HEK293 (cell line): ENCODE measurements around the gene HOXB8.
A peak's percentile ranks its signal among the peaks of the same experiment; 100 is the strongest.

Source experiments
- IKZF3 ChIP-seq: fragments of 450-650 bp; IDR thresholded peaks from 2 replicates; pipeline ENCODE4 v1.5.0; 2018; ENCODE audit warnings: missing biosample characterization, mild to moderate bottlenecking, missing genetic modification characterization, moderate library complexity
- KLF1 ChIP-seq: fragments of 450-650 bp; formaldehyde crosslinking; IDR thresholded peaks from 2 replicates; pipeline ENCODE4 v1.5.1; 2016; ENCODE audit warnings: missing biosample characterization, missing genetic modification characterization
- PRDM2 ChIP-seq: fragments of 450-650 bp; formaldehyde crosslinking; IDR thresholded peaks from 2 replicates; pipeline ENCODE4 v1.5.1; 2016; ENCODE audit warnings: missing biosample characterization, missing genetic modification characterization, borderline replicate concordance
- PRDM6 ChIP-seq: fragments of 450-650 bp; formaldehyde crosslinking; IDR thresholded peaks from 2 replicates; pipeline ENCODE4 v1.5.1; 2017; ENCODE audit warnings: missing biosample characterization, missing genetic modification characterization
- REPIN1 ChIP-seq: fragments of 450-650 bp; formaldehyde crosslinking; IDR thresholded peaks from 2 replicates; pipeline ENCODE4 v1.5.1; 2017; ENCODE audit warnings: missing biosample characterization, missing genetic modification characterization, low read depth
- SP7 ChIP-seq: fragments of 450-650 bp; formaldehyde crosslinking; IDR thresholded peaks from 2 replicates; pipeline ENCODE4 v1.5.1; 2016; ENCODE audit warnings: missing biosample characterization, missing genetic modification characterization
- ZFP3 ChIP-seq: fragments of 450-650 bp; formaldehyde crosslinking; IDR thresholded peaks from 2 replicates; pipeline ENCODE4 v1.5.1; 2016; ENCODE audit warnings: low read depth, missing biosample characterization, missing genetic modification characterization
- ZFP37 ChIP-seq: fragments of 450-650 bp; formaldehyde crosslinking; IDR thresholded peaks from 2 replicates; pipeline ENCODE4 v1.5.1; 2016; ENCODE audit warnings: missing biosample characterization, missing genetic modification characterization
- ZIC2 ChIP-seq: fragments of 450-650 bp; formaldehyde crosslinking; IDR thresholded peaks from 2 replicates; pipeline ENCODE4 v1.5.1; 2016; ENCODE audit warnings: missing biosample characterization, missing genetic modification characterization
- ZNF138 ChIP-seq: fragments of 450-650 bp; formaldehyde crosslinking; IDR thresholded peaks from 2 replicates; pipeline ENCODE4 v1.5.1; 2016; ENCODE audit warnings: missing biosample characterization, missing genetic modification characterization, borderline replicate concordance
- ZNF146 ChIP-seq: fragments of 450-650 bp; formaldehyde crosslinking; IDR thresholded peaks from 2 replicates; pipeline ENCODE4 v1.5.1; 2016; ENCODE audit warnings: missing biosample characterization, missing genetic modification characterization
- ZNF148 ChIP-seq: fragments of 450-650 bp; formaldehyde crosslinking; IDR thresholded peaks from 2 replicates; pipeline ENCODE4 v1.5.0; 2017; ENCODE audit warnings: missing biosample characterization, missing genetic modification characterization, borderline replicate concordance
- ZNF157 ChIP-seq: fragments of 450-650 bp; formaldehyde crosslinking; IDR thresholded peaks from 2 replicates; pipeline ENCODE4 v1.5.1; 2016; ENCODE audit warnings: missing biosample characterization, missing genetic modification characterization
- ZNF280C ChIP-seq: fragments of 450-650 bp; formaldehyde crosslinking; IDR thresholded peaks from 2 replicates; pipeline ENCODE4 v1.5.1; 2016; ENCODE audit warnings: missing biosample characterization, missing genetic modification characterization
- ZNF488 ChIP-seq: fragments of 450-650 bp; formaldehyde crosslinking; IDR thresholded peaks from 2 replicates; pipeline ENCODE4 v1.5.1; 2016; ENCODE audit warnings: missing biosample characterization, missing genetic modification characterization
- ZNF626 ChIP-seq: fragments of 450-650 bp; sonication (Bioruptor Pico); formaldehyde crosslinking; IDR thresholded peaks from 2 replicates; pipeline ENCODE4 v1.5.1; 2018; ENCODE audit warnings: missing biosample characterization, missing genetic modification characterization, inconsistent platforms
- ZNF660 ChIP-seq: fragments of 450-650 bp; IDR thresholded peaks from 2 replicates; pipeline ENCODE4 v1.5.1; 2018; ENCODE audit warnings: missing biosample characterization, mild to moderate bottlenecking, missing genetic modification characterization
- ZNF677 ChIP-seq: fragments of 450-650 bp; IDR thresholded peaks from 2 replicates; pipeline ENCODE4 v1.5.0; 2018; ENCODE audit warnings: missing biosample characterization, mild to moderate bottlenecking, missing genetic modification characterization, moderate library complexity
- ZNF76 ChIP-seq: fragments of 450-650 bp; formaldehyde crosslinking; IDR thresholded peaks from 2 replicates; pipeline ENCODE4; 2016; ENCODE audit warnings: low read depth, missing biosample characterization, missing genetic modification characterization, borderline replicate concordance
- ZNF843 ChIP-seq: fragments of 450-650 bp; formaldehyde crosslinking; IDR thresholded peaks from 2 replicates; pipeline ENCODE4 v1.5.1; 2016; ENCODE audit warnings: missing biosample characterization, missing genetic modification characterization
- TF ChIP-seq, protein P1 (sequence below): fragments of 450-650 bp; formaldehyde crosslinking; IDR thresholded peaks from 2 replicates; pipeline ENCODE4 v1.5.1; 2016; ENCODE audit warnings: missing biosample characterization, missing genetic modification characterization, borderline replicate concordance

Gene HOXB8

GRCh38 chr17:48597778-48598631 lies 17.1 kb downstream of the HOXB8 start (continued):
- TF ChIP-seq PRDM2 (tag by site-specific recombination) (no peak), ZNF146 (tag by site-specific recombination) (no peak; the same call in 1 of the 2 replicates), ZIC2 (tag by site-specific recombination) (no peak), ZFP37 (tag by site-specific recombination) (no peak), ZNF138 (no peak), ZNF660 (tag by site-specific recombination) (peak; percentile 12; the same call in 1 of the 2 replicates), ZNF488 (tag by site-specific recombination) (no peak), ZNF626 (tag by site-specific recombination) (no peak), ZNF280C (tag by site-specific recombination) (no peak), KLF1 (tag by site-specific recombination) (peak; percentile 27; the same call in 1 of the 2 replicates), ZFP3 (tag by site-specific recombination) (no peak), ZNF76 (tag by site-specific recombination) (no peak; the same call in 1 of the 2 replicates), ZNF843 (peak; percentile 55; the same call in 1 of the 2 replicates), REPIN1 (tag by site-specific recombination) (no peak), IKZF3 (tag by site-specific recombination) (peak; percentile 72), SP7 (peak; percentile 55), ZNF677 (no peak), PRDM6 (tag by site-specific recombination) (peak; percentile 89), ZNF157 (tag by site-specific recombination) (no peak), ZNF148 (no peak)
- TF ChIP-seq, protein P1, sequence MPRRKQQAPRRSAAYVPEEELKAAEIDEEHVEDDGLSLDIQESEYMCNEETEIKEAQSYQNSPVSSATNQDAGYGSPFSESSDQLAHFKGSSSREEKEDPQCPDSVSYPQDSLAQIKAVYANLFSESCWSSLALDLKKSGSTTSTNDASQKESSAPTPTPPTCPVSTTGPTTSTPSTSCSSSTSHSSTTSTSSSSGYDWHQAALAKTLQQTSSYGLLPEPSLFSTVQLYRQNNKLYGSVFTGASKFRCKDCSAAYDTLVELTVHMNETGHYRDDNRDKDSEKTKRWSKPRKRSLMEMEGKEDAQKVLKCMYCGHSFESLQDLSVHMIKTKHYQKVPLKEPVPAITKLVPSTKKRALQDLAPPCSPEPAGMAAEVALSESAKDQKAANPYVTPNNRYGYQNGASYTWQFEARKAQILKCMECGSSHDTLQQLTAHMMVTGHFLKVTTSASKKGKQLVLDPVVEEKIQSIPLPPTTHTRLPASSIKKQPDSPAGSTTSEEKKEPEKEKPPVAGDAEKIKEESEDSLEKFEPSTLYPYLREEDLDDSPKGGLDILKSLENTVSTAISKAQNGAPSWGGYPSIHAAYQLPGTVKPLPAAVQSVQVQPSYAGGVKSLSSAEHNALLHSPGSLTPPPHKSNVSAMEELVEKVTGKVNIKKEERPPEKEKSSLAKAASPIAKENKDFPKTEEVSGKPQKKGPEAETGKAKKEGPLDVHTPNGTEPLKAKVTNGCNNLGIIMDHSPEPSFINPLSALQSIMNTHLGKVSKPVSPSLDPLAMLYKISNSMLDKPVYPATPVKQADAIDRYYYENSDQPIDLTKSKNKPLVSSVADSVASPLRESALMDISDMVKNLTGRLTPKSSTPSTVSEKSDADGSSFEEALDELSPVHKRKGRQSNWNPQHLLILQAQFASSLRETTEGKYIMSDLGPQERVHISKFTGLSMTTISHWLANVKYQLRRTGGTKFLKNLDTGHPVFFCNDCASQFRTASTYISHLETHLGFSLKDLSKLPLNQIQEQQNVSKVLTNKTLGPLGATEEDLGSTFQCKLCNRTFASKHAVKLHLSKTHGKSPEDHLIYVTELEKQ (tag by site-specific recombination), result peak; percentile 10; the same call in 1 of the 2 replicates
